ENCODE measurements around the gene TP53I11. TPM values are rescaled to one million over a fixed set of nuclear protein-coding genes. Genes with fewer than 3 reads are reported as not detected.

TP53I11 gene
- total and polyA plus RNA-seq, 2 of the 13 experiments (the other 11 are each of a cell fraction or from before 2014, with no cell fraction given): not detected

- intact Hi-C loops (cut with micrococcal nuclease; ENCODE audit: unreplicated experiment) (no loop called here), in situ Hi-C loops (cut with HindIII; ENCODE audit: extremely low pct_ligation_motif_present, low pct_unique_long_range_greater_than_20kb) (no loop called here)
- H3K4me2 ChIP-seq (ENCODE audit: low read depth, low read length): no peak overlapping the region
- ATAC-seq: no peak; the same call in 2 of the 3 replicates
- ChIA-PET CTCF (ENCODE audit: low intra/inter-chr PET ratio, low total read pairs) (no interaction called here), POLR2A (no interaction called here)
- WGBS (ENCODE audit: low lambda C conversion rate): 5% methylated on average over 3 of the region's 5 CpGs
- H3K9me3 ChIP-seq (ENCODE audit: low read length): no peaks in the 10 kb centered on the region
- no TSS peak for BruUV-seq (replicated peaks)
- H3K36me3 ChIP-seq (replicated peaks in 1 of 2; ENCODE audit: control insufficient read depth in 1 of 2, insufficient read depth in 2 of 2, low read length in 2 of 2): no peaks in the 10 kb centered on the region
- DNase-seq (ENCODE audit: low spot score): no peak
- H3K9ac ChIP-seq (ENCODE audit: insufficient read depth, low read depth, low read length): no peak overlapping the region
- no peaks in the 10 kb centered on the region for H4K20me1 ChIP-seq (ENCODE audit: insufficient read depth, low read length)
- no peak overlapping the region for H2AFZ ChIP-seq (ENCODE audit: low read length)
- TF ChIP-seq ZKSCAN8 (CRISPR knock-in tag; IDR thresholded peaks at IDR 0.05; ENCODE audit: borderline replicate concordance) (no peak), CTCF (CRISPR knock-in tag; IDR thresholded peaks at IDR 0.05) (0 out of 2 replicates have a peak, but pooled peaks have one; percentile 6)
- no peak for FAIRE-seq
- no peak overlapping the region for H3K4me3 ChIP-seq (replicated peaks in 1 of 3; ENCODE audit: insufficient read depth in 1 of 3, low read depth in 2 of 3, low read length in 3 of 3)
- no peaks in the 10 kb centered on the region for H3K4me1 ChIP-seq (ENCODE audit: insufficient read depth, low read length)
- H3K27me3 ChIP-seq (ENCODE audit: control insufficient read depth in 1 of 2, insufficient read depth in 2 of 2, low read length in 2 of 2): peaks cover 3 to 45% of the 10 kb centered on the region in 2 experiments
- no peaks in the 10 kb centered on the region for H3K79me2 ChIP-seq (ENCODE audit: insufficient read depth, low read length)
- H3K27ac ChIP-seq (ENCODE audit: extremely low read length, insufficient read depth, low read length): no peak overlapping the region
Measured at GRCh38 chr11:44994753-44995152, 44.1 kb upstream of the TP53I11 start.

GRCh38 chr11:44993971-44994704, 43.5 kb upstream of the TP53I11 start:
- Histone ChIP-seq H3K4me3 (replicated peaks in 1 of 3; ENCODE audit: insufficient read depth in 1 of 3, low read depth in 2 of 3, low read length in 3 of 3) (no peak overlapping the region), H3K9ac (ENCODE audit: insufficient read depth, low read depth, low read length) (no peak overlapping the region), H3K9me3 (ENCODE audit: low read length) (no peaks in the 10 kb centered on the region), H3K36me3 (replicated peaks in 1 of 2; ENCODE audit: control insufficient read depth in 1 of 2, insufficient read depth in 2 of 2, low read length in 2 of 2) (no peaks in the 10 kb centered on the region), H3K4me1 (ENCODE audit: insufficient read depth, low read length) (no peaks in the 10 kb centered on the region), H3K27me3 (ENCODE audit: control insufficient read depth in 1 of 2, insufficient read depth in 2 of 2, low read length in 2 of 2) (peaks cover 3 to 50% of the 10 kb centered on the region in 2 experiments), H3K4me2 (ENCODE audit: low read depth, low read length) (no peak overlapping the region), H4K20me1 (ENCODE audit: insufficient read depth, low read length) (no peaks in the 10 kb centered on the region), H3K27ac (ENCODE audit: extremely low read length, insufficient read depth, low read length) (no peak overlapping the region), H2AFZ (ENCODE audit: low read length) (no peak overlapping the region), H3K79me2 (ENCODE audit: insufficient read depth, low read length) (no peaks in the 10 kb centered on the region)
- in situ Hi-C loops (cut with HindIII; ENCODE audit: extremely low pct_ligation_motif_present, low pct_unique_long_range_greater_than_20kb) (no loop called here), intact Hi-C loops (cut with micrococcal nuclease; ENCODE audit: unreplicated experiment) (no loop called here)
- no peak for ATAC-seq
- 11% methylated on average over 8 of the region's 10 CpGs for WGBS (ENCODE audit: low lambda C conversion rate)
- BruUV-seq (replicated peaks): no TSS peak
- ChIA-PET POLR2A (no interaction called here), CTCF (ENCODE audit: low intra/inter-chr PET ratio, low total read pairs) (no interaction called here)
- no peak for DNase-seq (ENCODE audit: low spot score)
- no peak for FAIRE-seq
- no peak for TF ChIP-seq ZNF883 (CRISPR knock-in tag; IDR thresholded peaks at IDR 0.05; ENCODE audit: not compliant biosample characterization)
- no peak for TF ChIP-seq KDM5A (IDR thresholded peaks at IDR 0.05; ENCODE audit: borderline replicate concordance, low read length)
- no peak for TF ChIP-seq CBFB (CRISPR knock-in tag; IDR thresholded peaks at IDR 0.05)

All from HepG2 (cell line).